Measurements from ENCODE around the gene ZNF165. TPM values are rescaled to one million over a fixed set of nuclear protein-coding genes. Genes with fewer than 3 reads are reported as not detected.

The ZNF165 gene
- total and polyA plus RNA-seq, 2 donors (not counting 1 experiment from before 2014, with no cell fraction given) = 0.23 to 0.33 TPM

DNA sequence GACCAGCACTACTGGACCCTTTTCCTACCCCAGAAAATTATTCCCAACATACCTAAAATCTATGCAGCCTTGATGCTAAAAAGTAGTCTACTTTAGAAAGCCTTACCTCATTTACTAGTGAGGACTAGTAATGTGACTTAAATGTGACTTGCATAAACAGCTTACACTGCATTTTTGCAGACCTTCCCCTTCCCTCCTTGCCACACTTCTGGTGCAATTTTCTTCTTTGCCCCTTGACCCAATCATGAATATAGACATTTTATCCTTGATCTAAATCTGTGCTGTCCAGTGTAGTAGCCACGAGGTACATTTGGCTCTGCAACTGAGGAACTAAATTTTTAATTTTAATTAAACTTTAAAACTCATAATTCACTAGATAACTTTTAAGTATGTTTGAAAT lies 54.3 kb downstream of the ZNF165 start:
- no peaks in the 10 kb centered on the region for H3K9me3 ChIP-seq (ENCODE audit: control insufficient read depth, insufficient read depth, low read depth, low read length)
- H3K9ac ChIP-seq (ENCODE audit: insufficient read depth, low read length) = no peak overlapping the region
- H3K27me3 ChIP-seq (ENCODE audit: control insufficient read depth, insufficient read depth, low read length) = no peaks in the 10 kb centered on the region
- no peak overlapping the region for H3K4me2 ChIP-seq (ENCODE audit: extremely low read depth, insufficient read depth, low read length)
- no peak overlapping the region for H3K27ac ChIP-seq (ENCODE audit: insufficient read depth, low read length)
- TF ChIP-seq EZH2 (IDR thresholded peaks at IDR 0.05; ENCODE audit: low read length, missing control alignments) (no peak), CTCF (conservative IDR thresholded peaks at IDR 0.05 in 1 of 2, IDR thresholded peaks at IDR 0.05 in 1 of 2; ENCODE audit: low read depth in 1 of 2, low read length in 2 of 2) (no peak)
- no peak for DNase-seq (ENCODE audit: low read depth in 2 of 2)
- H3K79me2 ChIP-seq (ENCODE audit: control insufficient read depth, insufficient read depth, low read length) = peaks cover 39% of the 10 kb centered on the region
- no peak overlapping the region for H3K4me3 ChIP-seq (replicated peaks in 1 of 4; ENCODE audit: control extremely low read depth in 1 of 4, insufficient read depth in 1 of 4, low read depth in 3 of 4, low read length in 4 of 4)
- H4K20me1 ChIP-seq (ENCODE audit: control insufficient read depth, extremely low read depth, insufficient read depth, low read length) = no peaks in the 10 kb centered on the region
- H3K36me3 ChIP-seq (ENCODE audit: control insufficient read depth, insufficient read depth, low read length) = no peaks in the 10 kb centered on the region
- H3K4me1 ChIP-seq (ENCODE audit: control insufficient read depth, extremely low read depth, insufficient read depth, low read length) = peaks cover 4% of the 10 kb centered on the region
- H2AFZ ChIP-seq (ENCODE audit: low read length) = no peak overlapping the region

DNA sequence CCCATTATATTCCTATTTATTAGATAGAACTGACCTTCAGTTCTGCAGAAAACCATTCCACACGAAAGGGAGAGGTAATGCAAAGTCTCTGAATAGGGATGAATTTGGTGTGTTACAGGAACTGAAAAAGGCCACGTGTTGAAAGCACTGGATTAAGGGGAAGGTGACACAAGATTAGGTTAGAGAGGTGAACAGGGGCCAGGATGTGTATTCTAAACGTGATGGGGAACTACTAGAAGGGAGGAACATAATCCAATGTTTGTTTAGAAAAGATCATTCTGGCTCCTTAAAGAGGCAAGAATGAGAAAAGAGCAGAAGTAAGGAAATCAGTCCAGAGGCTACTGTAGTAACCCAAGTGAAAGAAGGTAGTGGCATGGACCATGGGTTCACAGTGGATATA lies 55.0 kb downstream of the ZNF165 start:
- Histone ChIP-seq H3K4me2 (ENCODE audit: extremely low read depth, insufficient read depth, low read length) (peak overlapping the region; percentile 77), H3K9ac (ENCODE audit: insufficient read depth, low read length) (no peak overlapping the region), H2AFZ (ENCODE audit: low read length) (no peak overlapping the region), H3K4me1 (ENCODE audit: control insufficient read depth, extremely low read depth, insufficient read depth, low read length) (peaks cover 4% of the 10 kb centered on the region), H3K27me3 (ENCODE audit: control insufficient read depth, insufficient read depth, low read length) (no peaks in the 10 kb centered on the region), H3K36me3 (ENCODE audit: control insufficient read depth, insufficient read depth, low read length) (no peaks in the 10 kb centered on the region), H3K79me2 (ENCODE audit: control insufficient read depth, insufficient read depth, low read length) (peaks cover 39% of the 10 kb centered on the region), H3K4me3 (replicated peaks in 1 of 4; ENCODE audit: control extremely low read depth in 1 of 4, insufficient read depth in 1 of 4, low read depth in 3 of 4, low read length in 4 of 4) (peak overlapping the region; percentile 81 to 100 (median 82)), H3K9me3 (ENCODE audit: control insufficient read depth, insufficient read depth, low read depth, low read length) (no peaks in the 10 kb centered on the region), H4K20me1 (ENCODE audit: control insufficient read depth, extremely low read depth, insufficient read depth, low read length) (no peaks in the 10 kb centered on the region), H3K27ac (ENCODE audit: insufficient read depth, low read length) (no peak overlapping the region)
- no peak for DNase-seq (ENCODE audit: low read depth in 2 of 2)
- TF ChIP-seq EZH2 (IDR thresholded peaks at IDR 0.05; ENCODE audit: low read length, missing control alignments) = no peak
- no peak for TF ChIP-seq CTCF (conservative IDR thresholded peaks at IDR 0.05 in 1 of 2, IDR thresholded peaks at IDR 0.05 in 1 of 2; ENCODE audit: low read depth in 1 of 2, low read length in 2 of 2)

DNA sequence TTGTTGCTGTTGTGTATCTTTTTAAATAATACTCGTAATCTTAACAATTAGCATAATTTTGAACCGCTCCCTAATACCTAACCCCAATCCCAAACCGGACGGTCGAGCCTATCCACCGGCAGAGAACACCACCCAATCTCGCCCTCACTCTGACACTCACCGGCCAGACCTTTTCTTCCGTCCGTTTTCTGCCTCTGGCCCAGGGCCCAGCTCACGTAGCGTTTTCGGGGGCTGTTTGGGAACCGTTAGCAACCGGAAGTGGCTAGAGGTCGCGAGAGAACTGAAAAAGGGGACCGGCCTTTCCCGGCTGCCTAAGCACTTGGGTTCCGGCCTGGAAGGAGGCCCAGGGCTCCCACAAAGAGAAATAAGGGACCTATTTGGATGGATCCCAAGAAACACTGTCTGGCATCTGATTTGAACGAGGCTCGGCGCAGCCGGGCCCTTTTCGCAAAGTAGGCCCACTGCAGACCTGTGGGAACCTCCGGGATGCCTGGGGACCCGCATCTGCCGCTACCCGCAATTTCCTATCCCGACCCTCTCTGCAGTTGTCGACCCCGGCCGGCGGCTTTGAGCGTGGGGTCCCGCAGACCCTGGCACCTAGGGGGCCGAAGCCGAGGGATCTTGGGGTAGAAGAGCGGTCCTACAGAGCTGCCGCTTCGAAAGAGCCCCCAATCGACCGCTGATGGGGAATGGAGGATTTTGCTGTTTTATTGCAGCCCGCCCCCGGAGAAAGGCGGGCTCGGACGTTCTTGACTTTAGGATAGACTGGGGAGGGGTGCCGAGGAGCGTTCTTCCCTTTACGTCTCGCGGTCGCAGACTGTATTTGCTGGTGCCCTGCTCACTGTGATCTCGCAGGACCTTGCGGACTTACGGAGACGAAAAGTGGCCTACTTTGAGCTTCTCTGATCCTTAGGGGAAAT lies 56.5 kb downstream of the ZNF165 start:
- Histone ChIP-seq H3K9me3 (ENCODE audit: control insufficient read depth, insufficient read depth, low read depth, low read length) (no peaks in the 10 kb centered on the region), H2AFZ (ENCODE audit: low read length) (peak overlapping the region; percentile 92), H3K27me3 (ENCODE audit: control insufficient read depth, insufficient read depth, low read length) (no peaks in the 10 kb centered on the region), H3K9ac (ENCODE audit: insufficient read depth, low read length) (peak overlapping the region; percentile 77), H3K4me3 (replicated peaks in 1 of 4; ENCODE audit: control extremely low read depth in 1 of 4, insufficient read depth in 1 of 4, low read depth in 3 of 4, low read length in 4 of 4) (peak overlapping the region; percentile 81 to 100 (median 82)), H3K4me2 (ENCODE audit: extremely low read depth, insufficient read depth, low read length) (peak overlapping the region; percentile 77), H3K79me2 (ENCODE audit: control insufficient read depth, insufficient read depth, low read length) (peaks cover 31% of the 10 kb centered on the region), H3K4me1 (ENCODE audit: control insufficient read depth, extremely low read depth, insufficient read depth, low read length) (peaks cover 4% of the 10 kb centered on the region), H4K20me1 (ENCODE audit: control insufficient read depth, extremely low read depth, insufficient read depth, low read length) (no peaks in the 10 kb centered on the region), H3K27ac (ENCODE audit: insufficient read depth, low read length) (peak overlapping the region; percentile 77), H3K36me3 (ENCODE audit: control insufficient read depth, insufficient read depth, low read length) (no peaks in the 10 kb centered on the region)
- peak; percentile 97 to 98 for DNase-seq (ENCODE audit: low read depth in 2 of 2)
- TF ChIP-seq EZH2 (IDR thresholded peaks at IDR 0.05; ENCODE audit: low read length, missing control alignments) = no peak
- no peak for TF ChIP-seq CTCF (conservative IDR thresholded peaks at IDR 0.05 in 1 of 2, IDR thresholded peaks at IDR 0.05 in 1 of 2; ENCODE audit: low read depth in 1 of 2, low read length in 2 of 2)

All from fibroblast of lung (primary cell).